Erythroblast (primary cell): ENCODE data around the gene DND1.

Experiments used
- GATA1 ChIP-seq: IDR thresholded peaks from 2 replicates; pipeline ENCODE4 v1.6.1; 2011; ENCODE audit warnings: low read depth, mild to moderate bottlenecking, control low read depth, low read length, moderate library complexity
- POLR2A ChIP-seq: IDR thresholded peaks from 2 replicates; pipeline ENCODE4 v1.6.1; 2011; ENCODE audit warnings: mild to moderate bottlenecking, low read length

DNA sequence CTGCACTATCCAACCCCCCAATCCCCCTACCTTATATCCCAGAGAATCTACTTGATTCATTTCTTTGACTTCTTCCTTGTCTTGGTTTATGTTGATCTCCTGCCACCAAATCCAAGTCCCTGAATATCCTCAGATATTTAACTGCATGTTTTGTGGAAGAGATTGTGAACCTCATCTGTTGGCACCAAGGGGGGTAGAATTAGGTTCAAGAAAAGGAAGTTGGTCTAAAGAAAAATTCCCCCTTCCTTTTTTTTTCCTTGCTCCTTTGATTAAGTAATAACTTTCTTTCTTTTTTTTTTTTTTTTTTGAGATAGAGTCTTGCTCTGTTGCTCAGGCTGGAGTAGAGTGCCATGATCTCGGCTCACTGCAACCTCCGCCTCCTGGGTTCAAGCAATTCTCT lies 39.9 kb downstream of the DND1 start:
- TF ChIP-seq POLR2A (no peak), GATA1 (no peak)
